Measurements from ENCODE around the gene GRHPR.
"Not testable (repeated sequence)": the region's sequence is repeated elsewhere in the genome, so short reads cannot be mapped to it uniquely, and the experiment has no call there.

Gene GRHPR

GRCh38 chr9:37451628-37452027, 29.1 kb downstream of the GRHPR start:
- no peak for DNase-seq

GRCh38 chr9:37452611-37453010, 30.1 kb downstream of the GRHPR start:
- no peak for DNase-seq

DNA sequence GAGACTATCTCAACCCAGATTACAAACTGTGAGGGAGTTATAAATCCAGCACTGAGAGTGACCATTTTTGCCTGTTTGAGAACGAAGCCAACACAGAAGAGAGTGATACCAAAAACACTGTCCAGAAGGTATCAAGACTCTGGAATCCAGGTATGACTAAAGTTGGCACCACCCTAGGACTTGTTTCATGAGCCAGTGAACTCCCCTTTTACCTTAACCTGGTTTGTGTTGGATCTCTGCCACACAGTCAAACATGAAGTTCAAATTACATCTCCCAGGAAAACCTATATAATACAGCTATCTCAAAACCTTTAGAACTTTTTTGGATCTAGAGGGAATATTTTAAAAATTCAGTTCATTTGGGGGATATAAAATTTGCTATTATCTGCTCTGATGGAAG, 31.3 kb downstream of the GRHPR start:
- no peak for DNase-seq

- DNase-seq, result no peak
These were observed 31.7 kb downstream of the GRHPR start for GRCh38 chr9:37454238-37454637.

DNA sequence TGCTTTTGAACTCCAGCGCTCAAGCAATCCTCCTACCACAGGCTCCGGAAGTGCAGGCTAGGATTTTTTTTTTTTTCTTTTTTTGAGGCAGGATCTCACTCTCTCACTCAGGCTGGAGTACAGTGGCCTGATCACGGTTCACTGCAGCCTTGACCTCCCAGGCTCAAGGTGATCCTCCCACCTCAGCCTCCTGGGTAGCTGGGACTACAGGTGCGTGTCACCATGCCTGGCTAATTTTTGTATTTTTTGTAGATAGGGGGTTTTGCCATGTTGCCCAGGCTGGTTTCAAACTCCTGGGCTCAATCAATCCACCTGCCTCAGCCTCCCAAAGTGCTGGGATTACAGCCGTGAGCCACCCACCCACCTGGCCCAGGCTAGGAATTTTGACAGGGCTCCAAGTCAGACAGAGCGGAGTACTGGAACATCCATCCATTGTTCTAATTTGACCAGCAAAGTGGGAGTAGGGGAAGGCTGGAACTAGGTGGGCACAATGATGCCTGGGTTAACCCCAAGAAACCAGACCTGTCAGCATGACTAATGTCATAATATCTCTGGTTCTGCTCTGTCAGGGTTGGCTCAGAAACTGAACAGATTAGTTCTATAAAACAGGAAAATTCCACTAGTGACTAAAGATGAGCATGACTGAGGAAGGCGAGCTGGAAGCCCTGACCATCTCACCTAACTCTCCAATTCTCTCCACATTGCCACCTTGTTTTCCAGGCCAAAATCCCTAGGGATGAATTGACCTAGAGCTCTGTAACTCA, 33.6 kb downstream of the GRHPR start:
- DNase-seq, result no peak

- no peak for DNase-seq
These were observed 34.3 kb downstream of the GRHPR start for GRCh38 chr9:37456817-37457216.

DNA sequence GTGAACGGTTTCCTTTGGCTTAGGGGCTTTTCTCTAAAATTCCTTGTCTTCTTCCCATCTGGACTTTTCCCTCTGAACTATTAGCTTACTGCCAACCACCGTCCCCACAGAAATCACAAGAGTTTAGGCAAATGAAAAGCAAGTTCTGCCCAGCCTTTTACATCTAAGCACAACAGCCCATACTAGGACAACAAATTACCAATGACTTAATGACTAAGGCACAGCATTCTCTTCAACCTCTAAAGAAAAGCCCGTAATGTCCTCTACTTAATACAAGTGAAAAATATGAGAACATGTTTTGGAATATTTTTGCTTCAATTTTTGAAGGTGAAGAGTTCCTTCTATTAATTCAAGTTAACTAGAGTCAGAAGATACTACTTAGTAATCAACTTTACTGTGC, 41.5 kb downstream of the GRHPR start:
- DNase-seq, result no peak

DNA sequence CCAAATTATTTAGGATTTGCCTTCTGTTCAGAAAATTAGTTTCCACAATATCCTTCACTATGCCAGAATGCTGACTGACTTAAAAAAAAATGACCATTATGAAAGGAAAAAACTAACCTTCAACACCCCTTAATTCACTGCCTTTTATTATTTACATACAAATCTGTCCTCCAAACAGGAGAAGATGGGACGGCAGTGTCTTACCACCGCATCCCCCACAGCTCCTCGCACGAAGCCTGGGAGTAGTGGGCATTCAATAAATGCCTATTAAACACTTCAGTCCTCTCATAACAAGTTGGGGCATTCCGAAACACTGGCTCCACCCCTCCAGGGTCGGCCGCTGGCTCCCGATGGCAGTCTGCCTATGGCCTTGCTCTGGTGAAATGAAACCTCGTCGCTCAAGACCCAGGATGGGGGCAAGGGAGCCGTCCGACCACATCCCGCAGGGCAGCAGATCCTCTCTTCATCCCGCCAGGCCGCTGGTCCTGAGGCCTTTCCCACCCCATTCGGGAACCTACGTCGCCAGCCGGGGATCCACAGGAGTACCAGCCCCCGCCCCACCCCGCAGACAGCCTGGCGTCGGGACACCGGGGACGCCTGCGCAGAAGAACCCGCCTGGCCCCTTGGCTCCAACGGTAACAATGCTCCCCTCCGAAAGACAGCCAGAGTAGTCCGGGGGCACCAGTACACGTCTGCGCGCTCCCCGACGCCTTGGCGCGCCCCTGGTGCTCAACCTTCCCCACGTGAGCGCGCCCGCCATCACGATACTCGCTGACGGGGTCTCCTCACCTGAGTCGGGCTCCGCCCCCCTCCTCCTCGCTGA, 42.1 kb downstream of the GRHPR start:
- DNase-seq, result peak; percentile 69

GRCh38 chr9:37465249-37466036, 42.9 kb downstream of the GRHPR start, which contains the start of gene ZBTB5:
TSS of gene ZBTB5 (minus strand) at chr9:37465450. CDS start at chr9:37442551, 22,899 bp downstream.
- peak; percentile 99 for DNase-seq

- peak; percentile 33 for DNase-seq
These were observed 43.7 kb downstream of the GRHPR start for GRCh38 chr9:37466037-37466709.

DNA sequence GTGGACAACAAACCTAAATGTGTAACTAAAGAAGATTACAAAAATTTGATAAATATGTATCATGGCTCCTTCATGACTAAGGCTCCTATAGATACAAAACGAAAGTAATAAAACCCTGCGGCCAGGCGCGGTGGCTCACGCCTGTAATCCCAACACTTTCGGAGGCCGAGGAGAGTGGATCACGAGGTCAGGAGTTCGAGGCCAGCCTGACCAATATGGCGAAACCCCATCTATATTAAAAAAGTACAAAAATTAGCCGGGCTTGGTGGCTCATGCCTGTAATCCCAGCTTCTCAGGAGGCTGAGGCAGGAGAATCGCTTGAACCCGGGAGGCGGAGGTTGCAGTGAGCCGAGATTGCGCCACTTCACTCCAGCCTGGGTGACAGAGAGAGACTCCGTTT, 45.0 kb downstream of the GRHPR start:
- DNase-seq, result not testable (repeated sequence)

DNA sequence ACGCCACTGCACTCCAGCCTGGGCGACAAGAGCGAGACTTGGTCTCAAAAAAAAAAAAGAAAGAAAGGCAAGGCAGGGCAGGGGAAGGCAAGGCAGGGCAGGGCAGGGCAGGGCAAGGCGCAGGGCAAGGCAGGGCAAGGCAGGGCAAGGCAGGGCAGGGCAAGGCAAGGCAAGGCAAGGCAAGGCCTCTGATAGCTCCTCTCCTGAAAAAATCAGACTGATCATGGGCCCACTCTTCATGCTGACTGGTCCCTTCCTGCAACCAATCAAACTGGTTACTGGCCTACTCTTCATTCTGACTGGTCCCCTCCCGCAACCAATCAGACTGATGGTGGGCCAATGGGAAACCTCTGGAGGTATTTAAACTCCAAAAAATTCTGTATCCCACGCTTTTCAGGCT, 46.1 kb downstream of the GRHPR start:
- no peak for DNase-seq

DNA sequence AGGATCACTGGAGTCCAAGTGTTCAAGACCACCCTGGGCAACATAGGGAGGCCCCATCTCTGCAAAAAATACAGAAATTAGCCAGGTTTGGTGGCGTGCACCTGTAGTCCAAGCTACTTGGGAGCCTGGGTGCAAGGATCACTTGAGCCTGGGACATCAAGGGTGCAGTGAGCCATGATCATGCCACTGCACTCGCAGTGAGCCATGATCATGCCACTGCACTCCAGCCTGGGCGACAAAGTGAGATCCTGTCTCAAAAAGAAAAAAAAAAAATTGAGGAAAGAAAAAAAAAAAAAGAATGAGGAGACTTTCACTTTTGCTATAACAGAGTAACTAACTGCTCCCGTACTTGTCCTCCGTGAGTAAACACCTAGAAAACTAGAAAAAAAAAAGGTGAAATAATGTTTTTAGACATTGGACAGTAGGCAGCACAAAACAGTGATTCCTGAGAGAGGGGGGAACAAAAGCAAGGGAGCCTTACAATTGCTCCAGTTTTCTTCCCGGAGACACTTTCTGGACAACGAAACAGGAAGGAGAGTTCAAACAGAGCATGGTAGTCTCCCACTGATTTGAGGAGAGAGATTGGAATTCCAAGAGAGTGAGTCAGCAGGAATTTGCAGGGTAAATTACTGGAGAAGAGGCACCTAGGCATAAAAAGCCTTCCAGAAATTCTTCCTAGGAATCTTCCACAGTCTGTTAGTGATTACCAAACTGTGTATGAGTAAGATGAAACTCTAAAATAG, 49.6 kb downstream of the GRHPR start:
- DNase-seq, result no peak

DNA sequence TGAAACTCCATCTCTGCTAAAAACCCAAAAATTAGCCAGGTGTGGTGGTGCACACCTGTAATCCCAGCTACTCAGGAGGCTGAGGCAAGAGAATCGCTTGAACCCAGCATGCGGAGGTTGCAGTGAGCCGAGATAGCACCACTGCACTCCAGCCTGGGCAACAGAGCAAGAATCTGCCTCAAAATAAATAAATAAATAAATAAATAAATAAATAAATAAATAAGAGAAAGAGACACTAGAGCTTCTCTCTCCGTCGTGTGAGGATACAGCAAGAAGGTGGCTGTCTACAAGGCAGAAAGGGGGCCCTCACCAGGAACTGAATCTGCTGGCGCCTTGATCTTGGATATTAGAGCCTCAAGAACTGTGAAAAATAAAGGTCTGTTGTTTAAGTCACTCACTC, 51.5 kb downstream of the GRHPR start:
- not testable (repeated sequence) for DNase-seq

DNA sequence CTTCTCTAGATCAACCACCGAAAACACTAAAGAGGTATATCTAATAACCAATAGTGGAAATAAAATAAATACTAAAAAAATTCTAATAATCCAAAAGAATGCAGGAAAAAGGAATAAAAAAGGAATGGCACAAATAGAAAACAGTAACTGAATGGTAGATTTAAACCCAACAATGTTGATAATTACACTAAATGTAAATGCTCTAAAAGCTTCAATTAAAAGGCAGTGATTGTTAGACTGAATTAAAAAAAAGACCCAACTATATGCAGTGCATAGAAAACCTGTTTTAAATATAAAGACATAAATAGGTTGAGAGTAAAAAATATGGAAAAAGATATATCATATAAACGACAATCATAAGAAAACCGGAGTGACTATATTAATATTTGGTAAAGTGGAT, 51.9 kb downstream of the GRHPR start:
- DNase-seq, result no peak

DNA sequence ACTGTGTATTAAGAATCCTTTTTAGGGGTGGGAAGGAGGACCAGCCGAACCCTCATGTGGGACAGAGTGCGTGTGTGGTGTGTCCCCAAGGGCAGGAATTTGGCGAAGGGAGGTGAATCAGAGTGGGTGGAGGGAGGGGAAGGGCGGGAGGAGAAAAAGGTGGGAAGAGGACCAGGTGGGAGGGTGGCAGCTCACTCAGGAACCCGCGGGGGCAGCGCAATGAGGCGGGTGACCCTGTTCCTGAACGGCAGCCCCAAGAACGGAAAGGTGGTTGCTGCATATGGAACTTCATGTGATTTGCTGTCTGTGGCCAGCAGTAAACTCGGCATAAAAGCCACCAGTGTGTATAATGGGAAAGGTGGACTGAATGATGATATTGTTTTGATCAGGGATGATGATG, 54.4 kb downstream of the GRHPR start:
- DNase-seq, result no peak

DNA sequence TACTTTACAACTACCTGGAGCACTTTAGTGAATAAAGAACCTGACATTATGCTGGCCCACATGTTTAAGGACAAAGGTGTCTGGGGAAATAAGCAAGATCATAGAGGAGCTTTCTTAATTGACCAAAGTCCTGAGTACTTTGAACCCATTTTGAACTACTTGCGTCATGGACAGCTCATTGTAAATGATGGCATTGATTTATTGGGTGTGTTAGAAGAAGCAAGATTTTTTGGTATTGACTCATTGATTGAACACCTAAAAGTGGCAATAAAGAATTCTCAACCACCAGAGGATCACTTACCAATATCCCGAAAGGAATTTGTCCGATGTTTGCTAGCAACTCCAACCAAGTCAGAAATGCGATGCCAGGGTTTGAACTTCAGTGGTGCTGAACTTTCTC, 54.9 kb downstream of the GRHPR start:
- DNase-seq, result not testable (repeated sequence)

DNA sequence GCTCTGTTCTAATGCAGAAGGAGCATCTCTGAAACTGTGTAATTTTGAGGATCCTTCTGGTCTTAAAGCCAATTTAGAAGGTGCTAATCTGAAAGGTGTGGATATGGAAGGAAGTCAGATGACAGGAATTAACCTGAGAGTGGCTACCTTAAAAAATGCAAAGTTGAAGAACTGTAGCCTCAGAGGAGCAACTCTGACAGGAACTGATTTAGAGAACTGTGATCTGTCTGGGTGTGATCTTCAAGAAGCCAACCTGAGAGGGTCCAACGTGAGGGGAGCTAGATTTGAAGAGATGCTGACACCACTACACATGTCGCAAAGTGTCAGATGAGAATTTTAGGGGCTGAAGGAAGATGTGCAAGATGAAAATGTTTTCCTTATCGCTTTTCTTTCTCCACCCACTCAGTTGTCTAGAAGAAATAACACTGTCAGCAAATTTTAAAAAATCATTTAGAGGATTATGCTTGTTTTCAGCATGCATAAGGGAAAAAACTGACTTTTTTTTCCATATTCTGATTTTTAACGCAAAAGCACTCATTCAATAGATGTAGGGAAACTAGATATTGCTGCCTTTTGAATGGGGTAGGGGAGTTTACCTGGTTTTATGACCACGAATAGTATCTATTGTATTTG, 55.6 kb downstream of the GRHPR start:
- DNase-seq, result not testable (repeated sequence)

- no peak for DNase-seq
These were observed 58.3 kb downstream of the GRHPR start for GRCh38 chr9:37480759-37481158.

GRCh38 chr9:37485389-37486255, 63.1 kb downstream of the GRHPR start, which contains the start of gene POLR1E:
TSS of gene POLR1E (plus strand) at chr9:37485948. CDS start at chr9:37486048, 100 bp downstream.
- DNase-seq, result peak; percentile 96
